ENCODE measurements around the gene KCNA2. TPM values are rescaled to one million over a fixed set of nuclear protein-coding genes. Genes with fewer than 3 reads are reported as not detected.

The KCNA2 gene
- polyA plus RNA-seq, 1 experiment: not detected

DNA sequence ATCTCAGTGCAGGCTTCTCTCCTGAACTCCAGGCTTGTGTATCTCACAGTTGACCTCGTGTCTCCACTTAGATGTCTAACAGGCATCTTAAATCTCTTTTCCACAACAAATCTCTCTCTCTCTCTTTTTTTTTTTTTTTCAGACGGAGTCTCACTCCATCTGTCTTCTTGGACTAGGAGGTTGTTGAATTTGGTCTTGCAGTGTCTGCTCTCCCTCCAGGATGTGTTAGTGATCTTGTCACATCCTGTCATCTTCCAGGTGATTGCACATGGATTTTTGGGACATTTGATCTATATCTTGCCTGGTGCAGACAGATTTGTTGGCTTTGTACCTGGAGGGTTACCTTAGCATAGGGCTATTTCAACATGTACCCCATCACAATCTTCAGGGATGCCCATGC lies 60.7 kb downstream of the KCNA2 start:
- CTCF ChIA-PET: interaction anchor here (0.7 kb wide), 1 partner anchor 16 kb away, joined by 3 read pairs; no protein-coding TSS in a partner anchor
- DNase-seq (ENCODE audit: low read depth, low spot score): no peak
- no peaks in the 10 kb centered on the region for H3K9me3 ChIP-seq (ENCODE audit: control insufficient read depth, insufficient read depth, low read length)
- TF ChIP-seq, protein P1, sequence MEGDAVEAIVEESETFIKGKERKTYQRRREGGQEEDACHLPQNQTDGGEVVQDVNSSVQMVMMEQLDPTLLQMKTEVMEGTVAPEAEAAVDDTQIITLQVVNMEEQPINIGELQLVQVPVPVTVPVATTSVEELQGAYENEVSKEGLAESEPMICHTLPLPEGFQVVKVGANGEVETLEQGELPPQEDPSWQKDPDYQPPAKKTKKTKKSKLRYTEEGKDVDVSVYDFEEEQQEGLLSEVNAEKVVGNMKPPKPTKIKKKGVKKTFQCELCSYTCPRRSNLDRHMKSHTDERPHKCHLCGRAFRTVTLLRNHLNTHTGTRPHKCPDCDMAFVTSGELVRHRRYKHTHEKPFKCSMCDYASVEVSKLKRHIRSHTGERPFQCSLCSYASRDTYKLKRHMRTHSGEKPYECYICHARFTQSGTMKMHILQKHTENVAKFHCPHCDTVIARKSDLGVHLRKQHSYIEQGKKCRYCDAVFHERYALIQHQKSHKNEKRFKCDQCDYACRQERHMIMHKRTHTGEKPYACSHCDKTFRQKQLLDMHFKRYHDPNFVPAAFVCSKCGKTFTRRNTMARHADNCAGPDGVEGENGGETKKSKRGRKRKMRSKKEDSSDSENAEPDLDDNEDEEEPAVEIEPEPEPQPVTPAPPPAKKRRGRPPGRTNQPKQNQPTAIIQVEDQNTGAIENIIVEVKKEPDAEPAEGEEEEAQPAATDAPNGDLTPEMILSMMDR (IDR thresholded peaks at IDR 0.05; ENCODE audit: low read depth, low read length): no peak
- H3K27ac ChIP-seq (ENCODE audit: low read depth, low read length): no peak overlapping the region
- no peaks in the 10 kb centered on the region for H3K27me3 ChIP-seq (ENCODE audit: control insufficient read depth, insufficient read depth, low read length)
- H3K4me3 ChIP-seq (ENCODE audit: low read depth, low read length): no peak overlapping the region
- POLR2A ChIA-PET: no interaction called here

GRCh38 chr1:110544753-110545152 lies 61.4 kb downstream of the KCNA2 start:
- CTCF ChIA-PET: interaction anchor here (0.7 to 1.1 kb wide), 3 partner anchors 11 to 18 kb away, joined by 3 read pairs; no protein-coding TSS in a partner anchor
- H3K27me3 ChIP-seq (ENCODE audit: control insufficient read depth, insufficient read depth, low read length): no peaks in the 10 kb centered on the region
- no peak overlapping the region for H3K4me3 ChIP-seq (ENCODE audit: low read depth, low read length)
- DNase-seq (ENCODE audit: low read depth, low spot score): no peak
- H3K9me3 ChIP-seq (ENCODE audit: control insufficient read depth, insufficient read depth, low read length): no peaks in the 10 kb centered on the region
- POLR2A ChIA-PET: no interaction called here
- TF ChIP-seq, protein P1 (IDR thresholded peaks at IDR 0.05; ENCODE audit: low read depth, low read length): no peak
- no peak overlapping the region for H3K27ac ChIP-seq (ENCODE audit: low read depth, low read length)

Other genes starting within 250 kb of the KCNA2 start
- gene SLC16A4, start 215.3 kb downstream of the KCNA2 start, polyA plus RNA-seq (2011; rRNA removed): 77.2 and 98.8 TPM in 2 replicates
- 288 and 300 TPM in 2 replicates for gene LAMTOR5, start 198.7 kb downstream of the KCNA2 start, polyA plus RNA-seq (2011; rRNA removed)
- gene PROK1, start 155.2 kb downstream of the KCNA2 start, polyA plus RNA-seq (2011; rRNA removed): not detected in 2 replicates
- gene KCNA10, start 87.2 kb downstream of the KCNA2 start, polyA plus RNA-seq (2011; rRNA removed): not detected in 2 replicates
- 0.12 and 0.16 TPM in 2 replicates for gene KCNA3, start 68.6 kb upstream of the KCNA2 start, polyA plus RNA-seq (2011; rRNA removed)

Data from AG04450 (cell line).